Endothelial cell of umbilical vein (primary cell): Measurements from ENCODE around the gene NPFFR2. TPM values are rescaled to one million over a fixed set of nuclear protein-coding genes. Genes with fewer than 3 reads are reported as not detected.

Source experiments
- BruUV-seq: library from RNA; stranded (reverse); fragments of 400-500 nt; replicated peaks from 2 replicates; lab custom pipeline; 2021; lab: Mats Ljungman, UMichigan
- CTCF ChIA-PET: fragments of 300-600, 350-600 bp; sonication (Branson Sonifier 250); formaldehyde crosslinking; loops from one replicate; lab custom pipeline; 2021; ENCODE audit warnings: antibody characterized with exemption, inconsistent platforms; lab: Charles Lee
- POLR2A ChIA-PET: fragments of 300-600, 350-600 bp; sonication (Branson Sonifier 250); formaldehyde crosslinking; loops from one replicate; lab custom pipeline; 2021; ENCODE audit warnings: antibody characterized with exemption, inconsistent platforms; lab: Charles Lee
- DNase-seq: peaks from one replicate; pipeline ENCODE4 v3.0.0-alpha.2; 2011; ENCODE audit warnings: low read depth, low spot score
- FAIRE-seq: peaks from 2 replicates; lab custom pipeline; 2011; peaks lifted over from hg19 to GRCh38; lab: Jason Lieb, UNC
- H2AFZ ChIP-seq: 2 replicates; pipeline ENCODE4 v1.6.0; 2012; ENCODE audit warnings: low read depth, low read length, control low read depth, inconsistent platforms
- H3K27ac ChIP-seq: 2 replicates; pipeline ENCODE4 v1.5.1; 2011; ENCODE audit warnings: low read depth, mild to moderate bottlenecking, control low read depth, low read length, moderate library complexity; ENCODE audit not compliant: insufficient read depth
- H3K27me3 ChIP-seq, 2 experiments: 2 replicates each; pipeline versions ENCODE4 v1.6.0 to v1.6.1; 2011; ENCODE audit warnings: low read length in 2 of 2, mixed read lengths in 1 of 2; ENCODE audit not compliant: control insufficient read depth in 2 of 2, insufficient read depth in 2 of 2
- H3K36me3 ChIP-seq, 2 experiments: 2 replicates in 1 of 2; 3 replicates in 1 of 2; pipeline ENCODE4 v1.5.1; 2011; ENCODE audit warnings: low read length in 2 of 2, mild to moderate bottlenecking in 1 of 2, moderate library complexity in 1 of 2; ENCODE audit not compliant: control insufficient read depth in 2 of 2, insufficient read depth in 2 of 2; ENCODE audit errors: extremely low read depth in 1 of 2
- H3K4me1 ChIP-seq: 3 replicates; pipeline ENCODE4 v1.5.1; 2011; ENCODE audit warnings: mild to moderate bottlenecking, low read length; ENCODE audit not compliant: control insufficient read depth, insufficient read depth; ENCODE audit errors: extremely low read depth
- H3K4me2 ChIP-seq: 2 replicates; pipeline ENCODE4 v1.6.1; 2011; ENCODE audit warnings: low read length, control low read depth, mixed read lengths; ENCODE audit not compliant: insufficient read depth
- H3K4me3 ChIP-seq, 3 experiments: fragments of 200-600 bp in 1 of 3; sonication (generic), shearing (Covaris generic) in 1 of 3; replicated peaks in 1 of 3; 2 replicates each; pipeline ENCODE4 v1.5.1; 2011 to 2016; ENCODE audit warnings: control low read depth in 3 of 3, low read length in 3 of 3, mild to moderate bottlenecking in 2 of 3, inconsistent platforms in 1 of 3, low read depth in 1 of 3, moderate library complexity in 1 of 3; ENCODE audit not compliant: insufficient read depth in 1 of 3
- H3K79me2 ChIP-seq: 2 replicates; pipeline ENCODE4 v1.6.0; 2012; ENCODE audit warnings: low read length, inconsistent platforms; ENCODE audit not compliant: control insufficient read depth, insufficient read depth
- H3K9ac ChIP-seq: replicated peaks from 2 replicates; pipeline ENCODE3; 2011; ENCODE audit warnings: low read length, control low read depth; ENCODE audit not compliant: insufficient read depth; ENCODE audit errors: extremely low read depth
- H3K9me1 ChIP-seq: replicated peaks from 3 replicates; pipeline ENCODE4 v1.6.0; 2011; ENCODE audit warnings: mild to moderate bottlenecking, low read length; ENCODE audit not compliant: control insufficient read depth, insufficient read depth; ENCODE audit errors: extremely low read depth
- H3K9me3 ChIP-seq: replicated peaks from 2 replicates; pipeline ENCODE4 v1.5.1; 2012; ENCODE audit warnings: low read length, inconsistent platforms; ENCODE audit not compliant: control insufficient read depth, insufficient read depth
- H4K20me1 ChIP-seq: replicated peaks from 2 replicates; pipeline ENCODE3; 2011; ENCODE audit warnings: mild to moderate bottlenecking, low read length; ENCODE audit not compliant: control insufficient read depth, insufficient read depth; ENCODE audit errors: extremely low read depth
- CTCF ChIP-seq, 2 donors: IDR thresholded peaks; 1 replicate in 1 of 2; 2 replicates in 1 of 2; pipeline ENCODE4 v1.5.1; 2011; ENCODE audit warnings: low read length in 2 of 2, mild to moderate bottlenecking in 2 of 2, moderate library complexity in 2 of 2, control low read depth in 1 of 2, inconsistent platforms in 1 of 2, low read depth in 1 of 2; ENCODE audit not compliant: insufficient read depth in 1 of 2; ENCODE audit errors: extremely low read depth in 1 of 2
- EZH2 ChIP-seq: IDR thresholded peaks from 2 replicates; pipeline ENCODE4 v1.6.1; 2012; ENCODE audit warnings: borderline replicate concordance, low read depth, mild to moderate bottlenecking, moderate library complexity, low read length, inconsistent platforms; ENCODE audit not compliant: severe bottlenecking
- FOS ChIP-seq: IDR thresholded peaks from 2 replicates; pipeline ENCODE4 v1.6.1; 2011; ENCODE audit warnings: mild to moderate bottlenecking, low read length, moderate library complexity, borderline replicate concordance; ENCODE audit not compliant: insufficient read depth
- GATA2 ChIP-seq: IDR thresholded peaks from 2 replicates; pipeline ENCODE4 v1.7.0; 2011; ENCODE audit warnings: low read depth, mild to moderate bottlenecking, moderate library complexity, mixed read lengths, low read length; ENCODE audit not compliant: insufficient read length, insufficient read depth
- JUN ChIP-seq: IDR thresholded peaks from 2 replicates; pipeline ENCODE4 v1.6.1; 2011; ENCODE audit warnings: borderline replicate concordance, low read depth; ENCODE audit not compliant: insufficient read length, insufficient read depth
- MAX ChIP-seq: IDR thresholded peaks from 2 replicates; pipeline ENCODE4 v1.6.1; 2011; ENCODE audit not compliant: insufficient read depth, insufficient read length
- MYC ChIP-seq: IDR thresholded peaks from one replicate; pipeline ENCODE4 v1.6.1; 2011; ENCODE audit warnings: mild to moderate bottlenecking, low read depth, low read length
- POLR2A ChIP-seq: IDR thresholded peaks from 2 replicates; pipeline ENCODE4 v1.6.1; 2012; ENCODE audit warnings: low read depth, mild to moderate bottlenecking, control low read depth, low read length
- POLR2AphosphoS5 ChIP-seq: IDR thresholded peaks from 2 replicates; pipeline ENCODE4 v1.6.1; 2012; ENCODE audit warnings: low read depth, mild to moderate bottlenecking, control low read depth, low read length, moderate library complexity; ENCODE audit not compliant: insufficient read depth
- dilution Hi-C: fragments of 300-500 bp; cut with MboI; formaldehyde crosslinking; loops from one replicate; pipeline ENCODE4 v1.15.0; 2019; ENCODE audit warnings: low sequenced_read_pairs; ENCODE audit not compliant: extremely low pct_ligation_motif_present
- intact Hi-C: fragments of 100-400 bp; cut with micrococcal nuclease; formaldehyde crosslinking; loops from one replicate; pipeline ENCODE4 v1.10.0; 2022
- polyA plus RNA-seq, 4 experiments: library from polyadenylated mRNA; depleted of rRNA in 3 of 4; stranded (reverse) in 3 of 4; unstranded in 1 of 4; fragments of >200 nt; gene quantifications; 2 replicates each; pipeline versions ENCODE4 v1.2.1 to v1.2.3, GENCODE V29; 2011 to 2012; ENCODE audit warnings: missing spikeins in 1 of 4
- total RNA-seq: library from RNA; stranded (reverse); gene quantifications from 2 replicates; pipeline ENCODE4 v1.2.3, GENCODE V29; 2021

Gene NPFFR2
- total and polyA plus RNA-seq, 2 donors (not counting 3 experiments of a cell fraction or from before 2014, with no cell fraction given), result 0.06 TPM; not detected in 1

- intact Hi-C loops (no loop called here), dilution Hi-C loops (no loop called here)
- Histone ChIP-seq H3K4me3 (no peak overlapping the region), H3K36me3 (no peaks in the 10 kb centered on the region), H3K79me2 (no peaks in the 10 kb centered on the region), H3K9me1 (no peaks in the 10 kb centered on the region), H3K27me3 (no peaks in the 10 kb centered on the region), H2AFZ (no peak overlapping the region), H3K9ac (no peak overlapping the region), H3K4me1 (no peaks in the 10 kb centered on the region), H4K20me1 (no peaks in the 10 kb centered on the region), H3K27ac (no peak overlapping the region), H3K4me2 (no peak overlapping the region), H3K9me3 (no peaks in the 10 kb centered on the region)
- no TSS peak for BruUV-seq
- CTCF ChIA-PET, result no interaction called here
- FAIRE-seq (no peak), DNase-seq (no peak)
- POLR2A ChIA-PET, result no interaction called here
- TF ChIP-seq EZH2, result no peak
- TF ChIP-seq FOS, result no peak
- no peak for TF ChIP-seq POLR2A
- TF ChIP-seq JUN, result no peak
- TF ChIP-seq MYC, result no peak
- no peak for TF ChIP-seq POLR2AphosphoS5
- no peak for TF ChIP-seq CTCF (IDR thresholded peaks at IDR 0.05; ENCODE audit: extremely low read depth in 1 of 2, insufficient read depth in 1 of 2, low read depth in 1 of 2, low read length in 2 of 2)
- no peak for TF ChIP-seq MAX
- no peak for TF ChIP-seq GATA2
These were observed 31.9 kb downstream of the NPFFR2 start for GRCh38 chr4:72063726-72064125.
